Tibial artery (tissue), 4 donors: ENCODE measurements around the gene SPAG7.

Experiments
- DNase-seq, 2 donors: peaks; one replicate each; pipeline ENCODE4 v3.0.0-alpha.2; 2019
- H3K27ac ChIP-seq, 2 donors: fragments of 200-600 bp; sonication (generic) in 1 of 2; 1 replicate in 1 of 2; 2 replicates in 1 of 2; pipeline ENCODE4 v1.5.1; 2018 to 2019; ENCODE audit warnings: mild to moderate bottlenecking in 1 of 2
- H3K27me3 ChIP-seq, 2 donors: fragments of 200-600 bp; sonication (generic) in 1 of 2; one replicate each; pipeline versions ENCODE4 v1.5.1 to v1.6.0; 2016 to 2019
- H3K36me3 ChIP-seq, 3 donors: fragments of 200-600 bp; sonication (generic) in 2 of 3; one replicate each; pipeline ENCODE4 v1.5.1; 2016 to 2019; ENCODE audit warnings: mild to moderate bottlenecking in 2 of 3
- H3K4me1 ChIP-seq, 4 donors: fragments of 200-600 bp; sonication (generic) in 2 of 4; 1 replicate in 3 of 4; 2 replicates in 1 of 4; pipeline ENCODE4 v1.5.1; 2016 to 2019
- H3K4me3 ChIP-seq, 2 donors: fragments of 200-600 bp; sonication (generic) in 1 of 2; 1 replicate in 1 of 2; 2 replicates in 1 of 2; pipeline ENCODE4 v1.5.1; 2018 to 2019; ENCODE audit warnings: mild to moderate bottlenecking in 2 of 2
- H3K9me3 ChIP-seq, 3 donors: fragments of 200-600 bp; sonication (generic) in 1 of 3; one replicate each; pipeline ENCODE4 v1.5.1; 2016 to 2019
- intact Hi-C: fragments of 100-400 bp; cut with DNase I; formaldehyde crosslinking; loops from one replicate; pipeline ENCODE4 v1.15.0; 2023; ENCODE audit warnings: low total_unique reads
- TF ChIP-seq, protein P1 (sequence below), 2 experiments: fragments of 200-600 bp in 1 of 2; fragments of 450-650 bp in 1 of 2; IDR thresholded peaks; one replicate each; pipeline ENCODE4 v1.5.1; 2017 to 2019; ENCODE audit warnings: antibody characterized with exemption in 2 of 2, mild to moderate bottlenecking in 1 of 2, moderate library complexity in 1 of 2

The SPAG7 gene, protein sequence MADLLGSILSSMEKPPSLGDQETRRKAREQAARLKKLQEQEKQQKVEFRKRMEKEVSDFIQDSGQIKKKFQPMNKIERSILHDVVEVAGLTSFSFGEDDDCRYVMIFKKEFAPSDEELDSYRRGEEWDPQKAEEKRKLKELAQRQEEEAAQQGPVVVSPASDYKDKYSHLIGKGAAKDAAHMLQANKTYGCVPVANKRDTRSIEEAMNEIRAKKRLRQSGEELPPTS

DNA sequence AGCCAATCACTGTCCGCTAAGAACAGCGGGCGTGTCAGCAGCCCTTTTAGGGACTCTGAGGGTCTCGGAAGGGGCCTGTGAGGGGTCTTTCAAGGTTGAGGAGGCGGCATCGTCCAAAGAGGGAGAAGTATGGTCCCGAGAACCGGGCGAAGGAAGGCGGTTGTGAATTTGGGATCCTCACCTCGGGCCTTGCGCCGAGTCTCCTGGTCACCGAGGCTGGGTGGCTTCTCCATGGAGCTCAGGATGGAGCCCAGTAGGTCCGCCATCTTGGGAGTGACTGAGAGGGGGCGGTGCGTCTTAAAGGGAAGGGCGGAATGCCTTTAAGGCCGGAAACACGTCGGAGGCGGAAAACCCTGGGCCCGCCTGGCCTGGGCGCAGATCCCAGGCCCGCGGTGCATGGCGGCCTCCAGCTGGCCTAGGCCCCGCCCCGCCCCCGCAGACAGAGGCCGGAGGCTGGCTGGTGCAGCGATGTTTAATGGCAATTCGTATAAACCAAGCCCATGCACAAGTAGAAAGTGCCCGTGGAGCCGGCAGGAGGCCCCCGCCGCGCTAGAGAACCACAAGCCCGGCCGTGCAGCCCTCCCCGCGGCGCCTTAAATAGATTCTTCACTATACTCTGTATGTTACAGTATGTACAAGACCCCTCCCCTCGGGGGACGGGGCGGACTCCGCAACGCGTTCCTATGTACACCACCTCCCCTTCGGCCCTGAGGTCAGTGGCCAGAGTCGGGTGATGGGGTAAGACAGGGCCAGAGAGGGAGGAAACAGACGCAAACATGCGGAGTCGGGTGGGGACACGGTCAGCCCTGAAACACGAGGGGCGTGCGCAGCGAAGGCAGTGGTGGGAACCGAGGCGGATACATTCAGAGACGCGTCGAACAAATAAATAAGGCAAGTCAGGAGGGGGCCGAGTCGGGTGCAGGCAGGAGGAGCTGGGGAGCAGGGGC, at the start of gene SPAG7:
TSS of gene SPAG7 (minus strand) at position 279 of the 947 bp plus-strand sequence. CDS start at position 266, 13 bp downstream.
- intact Hi-C loops, result loop anchor here (1.0 to 2.0 kb wide), 2 partner anchors 19 to 29 kb away; partner anchors contain the start of genes INCA1, KIF1C and PFN1
- Histone ChIP-seq H3K36me3 (peaks cover 10 to 31% (median 26%) of the 10 kb centered on the region in 3 donors), H3K9me3 (no peaks in the 10 kb centered on the region), H3K4me1 (peaks cover 0 to 34% (median 32%) of the 10 kb centered on the region in 4 donors), H3K27ac (peak within 1 kb of the TSS; percentile 90 to 92), H3K27me3 (no peaks in the 10 kb centered on the region), H3K4me3 (peak within 1 kb of the TSS; percentile 66 to 75)
- DNase-seq, result peak; percentile 93 to 97
- TF ChIP-seq, protein P1, sequence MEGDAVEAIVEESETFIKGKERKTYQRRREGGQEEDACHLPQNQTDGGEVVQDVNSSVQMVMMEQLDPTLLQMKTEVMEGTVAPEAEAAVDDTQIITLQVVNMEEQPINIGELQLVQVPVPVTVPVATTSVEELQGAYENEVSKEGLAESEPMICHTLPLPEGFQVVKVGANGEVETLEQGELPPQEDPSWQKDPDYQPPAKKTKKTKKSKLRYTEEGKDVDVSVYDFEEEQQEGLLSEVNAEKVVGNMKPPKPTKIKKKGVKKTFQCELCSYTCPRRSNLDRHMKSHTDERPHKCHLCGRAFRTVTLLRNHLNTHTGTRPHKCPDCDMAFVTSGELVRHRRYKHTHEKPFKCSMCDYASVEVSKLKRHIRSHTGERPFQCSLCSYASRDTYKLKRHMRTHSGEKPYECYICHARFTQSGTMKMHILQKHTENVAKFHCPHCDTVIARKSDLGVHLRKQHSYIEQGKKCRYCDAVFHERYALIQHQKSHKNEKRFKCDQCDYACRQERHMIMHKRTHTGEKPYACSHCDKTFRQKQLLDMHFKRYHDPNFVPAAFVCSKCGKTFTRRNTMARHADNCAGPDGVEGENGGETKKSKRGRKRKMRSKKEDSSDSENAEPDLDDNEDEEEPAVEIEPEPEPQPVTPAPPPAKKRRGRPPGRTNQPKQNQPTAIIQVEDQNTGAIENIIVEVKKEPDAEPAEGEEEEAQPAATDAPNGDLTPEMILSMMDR (IDR thresholded peaks at IDR 0.05), result no peak

DNA sequence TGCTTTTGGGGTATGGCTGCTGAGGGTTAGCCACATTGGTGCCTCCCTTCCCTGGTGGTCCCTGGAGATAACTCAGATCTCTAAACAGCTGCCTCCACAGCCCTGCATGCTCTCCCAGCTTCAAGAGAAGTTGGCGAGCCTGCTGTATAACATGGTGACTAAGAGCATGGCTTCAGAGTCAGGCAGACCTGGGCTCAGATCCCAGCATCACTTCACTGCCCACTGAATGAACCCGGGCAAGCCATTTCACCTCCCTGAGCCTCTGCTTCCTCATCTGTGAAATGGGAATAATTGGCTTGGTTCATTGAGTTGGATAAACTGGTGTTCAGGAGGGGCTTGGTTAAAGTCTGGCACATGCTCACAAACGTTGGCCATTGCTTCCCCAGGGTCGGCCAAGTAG, 46.7 kb upstream of the SPAG7 start:
- Histone ChIP-seq H3K27ac (no peak overlapping the region), H3K27me3 (no peaks in the 10 kb centered on the region), H3K9me3 (no peaks in the 10 kb centered on the region), H3K4me1 (no peaks in the 10 kb centered on the region), H3K4me3 (no peak overlapping the region), H3K36me3 (peaks cover 88 to 100% (median 91%) of the 10 kb centered on the region in 3 donors)
- intact Hi-C loops, result no loop called here
- TF ChIP-seq, protein P1 (IDR thresholded peaks at IDR 0.05), result no peak
- DNase-seq, result no peak

DNA sequence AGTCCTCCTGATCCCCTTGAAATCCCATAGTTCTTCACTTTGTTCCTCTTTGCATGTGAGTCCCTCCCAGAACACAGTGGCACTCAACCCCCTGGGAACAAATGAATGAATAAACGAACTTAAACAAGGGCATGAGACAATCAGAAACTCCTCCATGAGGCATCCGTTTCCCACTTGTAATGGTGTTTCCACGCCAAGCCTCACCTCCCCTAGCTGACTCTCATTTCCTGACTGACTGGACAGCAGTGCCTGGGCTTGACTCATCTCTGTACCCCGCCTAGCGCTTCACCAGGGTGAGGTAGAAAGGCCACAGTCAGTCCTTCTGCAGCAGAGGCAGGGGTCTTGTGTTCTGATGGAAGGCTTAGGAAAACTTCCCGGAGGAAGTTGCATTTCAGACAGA, 44.3 kb upstream of the SPAG7 start:
- intact Hi-C loops, result no loop called here
- TF ChIP-seq, protein P1 (IDR thresholded peaks at IDR 0.05), result no peak
- peaks cover 92 to 100% (median 93%) of the 10 kb centered on the region in 3 donors for H3K36me3 ChIP-seq

DNA sequence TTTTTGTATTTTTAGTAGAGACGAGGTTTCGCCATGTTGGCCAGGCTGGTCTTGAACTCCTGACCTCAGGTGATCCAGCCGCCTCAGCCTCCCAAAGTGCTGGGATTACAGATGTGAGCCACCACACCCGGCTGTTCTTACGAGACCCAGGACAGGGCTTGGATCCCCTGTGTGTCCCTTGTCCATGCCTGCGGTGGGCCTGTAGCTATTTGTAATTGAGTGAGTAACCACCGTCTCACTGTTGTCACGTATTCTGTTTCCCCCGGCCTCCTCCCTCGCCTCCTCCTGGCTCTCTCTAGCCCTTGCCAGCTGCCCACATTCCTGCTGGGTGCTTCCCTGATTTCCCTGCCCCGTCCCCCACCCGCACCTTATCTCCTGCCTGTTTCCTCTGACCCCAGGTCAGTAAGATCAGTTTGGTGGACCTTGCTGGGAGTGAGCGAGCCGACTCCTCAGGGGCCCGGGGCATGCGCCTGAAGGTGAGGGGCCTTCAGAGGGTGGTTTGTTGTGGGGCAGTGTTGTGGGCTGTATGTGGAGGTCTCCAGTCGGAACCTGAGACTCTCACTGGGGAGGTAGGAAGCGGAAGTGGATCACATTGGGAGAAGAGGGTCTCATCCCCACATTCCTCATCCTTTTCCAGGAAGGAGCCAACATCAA, 35.7 kb upstream of the SPAG7 start:
- TF ChIP-seq, protein P1 (IDR thresholded peaks at IDR 0.05), result no peak
- Histone ChIP-seq H3K27me3 (no peaks in the 10 kb centered on the region), H3K36me3 (peaks cover 73 to 77% (median 75%) of the 10 kb centered on the region in 3 donors), H3K4me1 (peaks cover 0 to 30% (median 25%) of the 10 kb centered on the region in 4 donors), H3K27ac (no peak overlapping the region), H3K9me3 (no peaks in the 10 kb centered on the region), H3K4me3 (no peak overlapping the region)
- intact Hi-C loops, result no loop called here
- DNase-seq, result no peak

More for the DNA sequence above, 44.3 kb upstream of the SPAG7 start:
- Histone ChIP-seq H3K4me3 (no peak overlapping the region), H3K4me1 (no peaks in the 10 kb centered on the region), H3K27ac (no peak overlapping the region), H3K9me3 (no peaks in the 10 kb centered on the region), H3K27me3 (no peaks in the 10 kb centered on the region)
- DNase-seq, result no peak

DNA sequence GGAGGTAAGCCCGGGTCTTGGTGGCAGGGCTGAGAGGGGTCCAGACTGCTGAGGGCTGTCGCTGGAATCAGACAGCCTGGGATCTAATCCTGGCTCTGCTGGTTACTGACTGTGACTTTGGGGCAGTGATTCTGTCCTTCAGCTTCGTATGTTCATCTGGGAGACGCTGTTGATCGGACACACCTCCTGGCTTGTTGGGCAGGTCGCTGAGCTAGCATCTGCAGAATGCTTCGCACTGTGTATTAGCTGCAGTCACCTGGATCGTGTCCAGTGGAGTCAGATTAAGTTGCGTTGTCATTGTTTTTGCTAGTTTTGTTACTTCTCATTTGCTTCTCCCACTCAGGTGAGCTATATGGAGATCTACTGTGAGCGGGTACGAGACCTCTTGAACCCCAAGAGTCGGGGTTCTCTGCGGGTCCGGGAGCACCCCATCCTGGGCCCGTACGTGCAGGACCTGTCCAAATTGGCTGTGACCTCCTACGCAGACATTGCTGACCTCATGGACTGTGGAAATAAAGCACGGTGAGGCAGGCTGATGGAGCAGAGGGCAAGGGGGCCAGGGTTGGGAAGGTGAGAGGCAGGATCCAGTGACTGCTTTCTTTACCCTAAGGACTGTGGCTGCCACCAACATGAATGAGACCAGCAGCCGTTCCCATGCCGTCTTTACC, 34.6 kb upstream of the SPAG7 start:
- Histone ChIP-seq H3K27ac (no peak overlapping the region), H3K36me3 (peaks cover 62 to 66% (median 64%) of the 10 kb centered on the region in 3 donors), H3K4me3 (no peak overlapping the region), H3K27me3 (no peaks in the 10 kb centered on the region), H3K4me1 (peaks cover 0 to 31% (median 25%) of the 10 kb centered on the region in 4 donors), H3K9me3 (no peaks in the 10 kb centered on the region)
- TF ChIP-seq, protein P1 (IDR thresholded peaks at IDR 0.05), result no peak
- intact Hi-C loops, result no loop called here
- no peak for DNase-seq
